A673 (cell line): ENCODE results near the gene MICAL3. TPM values are rescaled to one million over a fixed set of nuclear protein-coding genes. Genes with fewer than 3 reads are reported as not detected.

Experiments used
- BruUV-seq: library from RNA; stranded (reverse); fragments of 400-500 nt; replicated peaks from 2 replicates; lab custom pipeline; 2021; lab: Mats Ljungman, UMichigan
- CTCF ChIA-PET: fragments of 300-600 bp; sonication (Branson Sonifier 250); formaldehyde crosslinking; loops from one replicate; lab custom pipeline; 2022; ENCODE audit warnings: antibody characterized with exemption; lab: Charles Lee
- POLR2A ChIA-PET: fragments of 300-600 bp; sonication (Branson Sonifier 250); formaldehyde crosslinking; loops from one replicate; lab custom pipeline; 2022; ENCODE audit warnings: antibody characterized with exemption; ENCODE audit not compliant: low non-redundant PET; lab: Charles Lee
- DNase-seq: peaks from one replicate; pipeline ENCODE4 v3.0.0-alpha.2; 2015; ENCODE audit warnings: low spot score
- H3K27ac ChIP-seq: fragments of 200-600 bp; sonication (generic); 2 replicates; pipeline ENCODE4 v1.5.1; 2016; ENCODE audit warnings: mixed run types, low read depth, mild to moderate bottlenecking, mixed read lengths, antibody characterized with exemption, low read length; ENCODE audit not compliant: poor library complexity, severe bottlenecking
- H3K27me3 ChIP-seq: fragments of 200-600 bp; sonication (generic); replicated peaks from 2 replicates; pipeline ENCODE4 v1.6.1; 2017; ENCODE audit warnings: mixed run types, low read depth, mild to moderate bottlenecking, mixed read lengths, antibody characterized with exemption, low read length; ENCODE audit not compliant: insufficient read depth, poor library complexity
- H3K36me3 ChIP-seq: fragments of 200-600 bp; sonication (generic); 2 replicates; pipeline ENCODE4 v1.6.1; 2016; ENCODE audit warnings: mixed run types, mild to moderate bottlenecking, mixed read lengths, antibody characterized with exemption, low read length; ENCODE audit not compliant: insufficient read depth, poor library complexity, severe bottlenecking
- H3K4me1 ChIP-seq: fragments of 200-600 bp; sonication (generic); 2 replicates; pipeline ENCODE4 v1.6.1; 2017; ENCODE audit warnings: mixed run types, mild to moderate bottlenecking, mixed read lengths, antibody characterized with exemption, low read length; ENCODE audit not compliant: insufficient read depth, poor library complexity, severe bottlenecking
- H3K4me3 ChIP-seq: fragments of 200-600 bp; sonication (generic); 2 replicates; pipeline ENCODE4 v1.5.1; 2016; ENCODE audit warnings: low read depth, mixed run types, mild to moderate bottlenecking, mixed read lengths, low read length; ENCODE audit not compliant: poor library complexity, severe bottlenecking
- H3K9me3 ChIP-seq: fragments of 200-600 bp; sonication (generic); 2 replicates; pipeline ENCODE4 v1.6.1; 2016; ENCODE audit warnings: mixed run types, low read depth, mild to moderate bottlenecking, mixed read lengths, antibody characterized with exemption, low read length; ENCODE audit not compliant: poor library complexity, severe bottlenecking
- EZH2 ChIP-seq: fragments of 200-600 bp; sonication (generic); IDR thresholded peaks from 2 replicates; pipeline ENCODE4 v1.6.1; 2017; ENCODE audit warnings: borderline replicate concordance, low read depth, mild to moderate bottlenecking, mixed read lengths, antibody characterized with exemption, low read length; ENCODE audit not compliant: poor library complexity, severe bottlenecking
- intact Hi-C: fragments of 100-400 bp; cut with micrococcal nuclease; formaldehyde crosslinking; loops from one replicate; pipeline ENCODE4 v1.10.0; 2022; ENCODE audit not compliant: unreplicated experiment
- total RNA-seq: library from RNA; stranded (reverse); gene quantifications from 2 replicates; pipeline ENCODE4 v1.2.3, GENCODE V29; 2021
- TF ChIP-seq, protein P1 (sequence below): fragments of 300-800, 200-600 bp; sonication (generic); conservative IDR thresholded peaks from 2 replicates; pipeline ENCODE4 v1.5.1; 2017; ENCODE audit warnings: low read depth, mild to moderate bottlenecking, antibody characterized with exemption, low read length, moderate library complexity, mixed read lengths

MICAL3 gene
- total RNA-seq, 1 experiment from 2014 or later: 63.6 TPM

- H3K4me1 ChIP-seq: peaks cover 3% of the 10 kb centered on the region
- BruUV-seq: no TSS peak
- H3K27ac ChIP-seq: no peak overlapping the region
- POLR2A ChIA-PET: interaction anchor here (0.6 kb wide), 1 partner anchor 1413 kb away, joined by 3 read pairs; no protein-coding TSS in a partner anchor
- H3K9me3 ChIP-seq: no peaks in the 10 kb centered on the region
- no peaks in the 10 kb centered on the region for H3K27me3 ChIP-seq
- H3K36me3 ChIP-seq: peaks cover 17% of the 10 kb centered on the region
- DNase-seq: no peak
- H3K4me3 ChIP-seq: no peak overlapping the region
- TF ChIP-seq EZH2: no peak
- TF ChIP-seq, protein P1, sequence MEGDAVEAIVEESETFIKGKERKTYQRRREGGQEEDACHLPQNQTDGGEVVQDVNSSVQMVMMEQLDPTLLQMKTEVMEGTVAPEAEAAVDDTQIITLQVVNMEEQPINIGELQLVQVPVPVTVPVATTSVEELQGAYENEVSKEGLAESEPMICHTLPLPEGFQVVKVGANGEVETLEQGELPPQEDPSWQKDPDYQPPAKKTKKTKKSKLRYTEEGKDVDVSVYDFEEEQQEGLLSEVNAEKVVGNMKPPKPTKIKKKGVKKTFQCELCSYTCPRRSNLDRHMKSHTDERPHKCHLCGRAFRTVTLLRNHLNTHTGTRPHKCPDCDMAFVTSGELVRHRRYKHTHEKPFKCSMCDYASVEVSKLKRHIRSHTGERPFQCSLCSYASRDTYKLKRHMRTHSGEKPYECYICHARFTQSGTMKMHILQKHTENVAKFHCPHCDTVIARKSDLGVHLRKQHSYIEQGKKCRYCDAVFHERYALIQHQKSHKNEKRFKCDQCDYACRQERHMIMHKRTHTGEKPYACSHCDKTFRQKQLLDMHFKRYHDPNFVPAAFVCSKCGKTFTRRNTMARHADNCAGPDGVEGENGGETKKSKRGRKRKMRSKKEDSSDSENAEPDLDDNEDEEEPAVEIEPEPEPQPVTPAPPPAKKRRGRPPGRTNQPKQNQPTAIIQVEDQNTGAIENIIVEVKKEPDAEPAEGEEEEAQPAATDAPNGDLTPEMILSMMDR: no peak
- CTCF ChIA-PET: no interaction called here
- intact Hi-C loops: no loop called here
These were observed 121.4 kb downstream of the MICAL3 start for GRCh38 chr22:17902960-17903359.

DNA sequence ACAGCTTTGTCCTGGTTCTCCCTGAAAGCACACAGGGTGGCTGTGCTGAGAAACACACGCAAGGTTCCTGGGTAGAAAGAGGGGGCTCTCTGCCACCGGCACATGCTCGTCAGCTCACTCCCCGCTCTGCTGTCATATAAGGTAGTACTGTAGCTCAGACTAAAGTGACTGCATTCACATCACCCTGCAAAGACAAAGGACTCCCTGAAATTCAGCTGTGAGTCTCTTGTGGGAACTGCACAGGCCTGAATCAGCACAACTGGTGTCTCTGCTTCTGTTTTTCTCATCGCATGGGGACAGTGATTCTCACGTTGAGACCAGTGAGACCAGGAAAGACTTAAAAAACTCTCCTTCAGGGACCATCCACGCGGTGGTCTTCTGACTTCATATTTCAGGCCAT, 126.0 kb downstream of the MICAL3 start:
- H3K27me3 ChIP-seq: no peaks in the 10 kb centered on the region
- BruUV-seq: no TSS peak
- no peak overlapping the region for H3K27ac ChIP-seq
- ChIA-PET CTCF (no interaction called here), POLR2A (no interaction called here)
- intact Hi-C loops: no loop called here
- H3K4me3 ChIP-seq: no peak overlapping the region
- TF ChIP-seq EZH2: no peak
- TF ChIP-seq, protein P1: no peak
- no peaks in the 10 kb centered on the region for H3K9me3 ChIP-seq
- H3K36me3 ChIP-seq: peaks cover 21% of the 10 kb centered on the region
- no peak for DNase-seq
- H3K4me1 ChIP-seq: no peaks in the 10 kb centered on the region

DNA sequence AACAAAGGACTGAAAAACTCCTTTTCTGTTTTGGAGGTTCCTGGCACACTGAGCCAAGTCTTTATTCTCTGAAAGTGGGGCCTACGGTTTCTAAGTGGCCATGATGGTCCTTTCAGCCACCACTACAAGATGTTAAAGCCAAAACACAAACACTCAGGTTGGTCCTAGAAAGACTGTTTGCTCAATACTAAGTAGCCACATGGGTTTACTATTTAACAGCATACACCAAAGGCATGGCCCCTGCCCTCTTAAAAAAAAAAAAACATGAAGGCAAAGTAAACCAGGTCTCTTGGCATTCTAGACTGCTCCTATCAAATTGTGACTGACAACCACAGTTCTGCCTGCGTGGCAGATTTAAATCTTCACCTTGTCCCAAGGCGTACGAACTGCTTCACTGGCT, 126.5 kb downstream of the MICAL3 start:
- DNase-seq: no peak
- ChIA-PET POLR2A (no interaction called here), CTCF (no interaction called here)
- no peak overlapping the region for H3K4me3 ChIP-seq
- H3K9me3 ChIP-seq: no peaks in the 10 kb centered on the region
- intact Hi-C loops: no loop called here
- H3K36me3 ChIP-seq: peaks cover 22% of the 10 kb centered on the region
- no TSS peak for BruUV-seq
- no peaks in the 10 kb centered on the region for H3K27me3 ChIP-seq
- no peaks in the 10 kb centered on the region for H3K4me1 ChIP-seq
- no peak overlapping the region for H3K27ac ChIP-seq
- no peak for TF ChIP-seq EZH2
- TF ChIP-seq, protein P1: no peak
